UCSD-AML1 (cell line): ENCODE measurements around the gene CAPG.

ENCODE experiments used
- DNase-seq: peaks from one replicate; lab custom pipeline; 2025; ENCODE audit not compliant: unreplicated experiment; lab: John Stamatoyannopoulos, UW

The CAPG gene

DNA sequence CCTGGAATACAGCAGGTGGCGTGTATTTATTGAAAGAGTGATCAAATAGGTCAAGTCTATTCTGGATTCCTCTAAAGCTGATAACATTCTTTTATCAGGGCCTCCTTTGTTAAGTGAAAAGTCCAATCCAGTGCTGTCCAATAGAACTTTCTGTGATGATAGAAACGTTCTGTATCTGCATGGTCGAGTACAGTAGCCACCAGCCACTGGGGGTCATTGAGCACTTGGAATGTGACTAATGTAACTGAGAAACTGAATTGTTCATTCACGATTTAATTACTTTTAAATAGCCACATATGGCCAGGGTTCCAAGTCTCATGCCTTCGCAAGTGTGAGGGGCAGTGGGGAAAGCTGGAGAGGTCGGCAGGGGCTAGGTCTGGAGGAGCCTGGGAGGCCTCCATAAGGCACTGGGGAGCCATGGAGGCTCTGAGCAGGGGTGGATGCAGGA lies 28.9 kb upstream of the CAPG start:
- no peak for DNase-seq

DNA sequence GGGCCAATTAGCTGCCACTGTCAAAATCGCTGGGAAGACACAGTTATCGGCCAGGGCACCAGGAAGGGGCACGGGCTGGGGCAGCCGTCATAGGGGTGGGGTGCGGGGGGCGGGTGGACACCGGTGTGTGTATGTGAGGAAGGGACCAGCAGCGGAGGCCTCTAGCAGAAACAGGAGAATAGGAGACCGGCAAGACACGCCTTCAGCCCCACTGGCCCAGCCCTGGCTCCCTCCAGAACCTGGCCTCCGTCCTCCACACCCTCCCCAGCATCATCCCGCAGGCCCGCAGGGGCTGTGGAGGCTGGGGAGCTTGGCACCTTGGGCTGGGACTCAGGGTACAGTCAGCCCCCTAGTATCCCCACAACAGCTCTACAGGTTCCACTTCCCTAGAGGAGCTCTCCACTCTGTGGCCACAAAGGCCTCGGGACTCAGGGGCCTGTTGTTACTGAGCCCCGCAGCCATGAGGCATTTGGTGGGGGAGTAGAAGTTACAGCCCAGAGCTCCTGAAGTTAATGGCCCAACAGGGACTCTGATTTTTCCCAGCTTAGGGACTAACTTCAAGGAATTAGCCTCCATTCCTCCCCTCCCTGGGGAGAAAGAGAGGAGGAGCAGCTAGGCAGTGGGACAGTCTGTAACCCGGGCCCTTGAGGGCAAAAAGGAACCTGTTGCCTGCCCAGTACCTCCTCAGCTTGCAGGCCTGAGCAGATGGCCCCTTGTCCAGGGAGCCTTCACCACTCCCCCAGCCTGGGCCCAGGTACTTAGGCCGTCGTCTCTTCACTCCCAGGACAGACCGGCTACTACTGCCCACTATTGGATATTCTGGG lies 28.2 kb upstream of the CAPG start:
- DNase-seq, result no peak

DNA sequence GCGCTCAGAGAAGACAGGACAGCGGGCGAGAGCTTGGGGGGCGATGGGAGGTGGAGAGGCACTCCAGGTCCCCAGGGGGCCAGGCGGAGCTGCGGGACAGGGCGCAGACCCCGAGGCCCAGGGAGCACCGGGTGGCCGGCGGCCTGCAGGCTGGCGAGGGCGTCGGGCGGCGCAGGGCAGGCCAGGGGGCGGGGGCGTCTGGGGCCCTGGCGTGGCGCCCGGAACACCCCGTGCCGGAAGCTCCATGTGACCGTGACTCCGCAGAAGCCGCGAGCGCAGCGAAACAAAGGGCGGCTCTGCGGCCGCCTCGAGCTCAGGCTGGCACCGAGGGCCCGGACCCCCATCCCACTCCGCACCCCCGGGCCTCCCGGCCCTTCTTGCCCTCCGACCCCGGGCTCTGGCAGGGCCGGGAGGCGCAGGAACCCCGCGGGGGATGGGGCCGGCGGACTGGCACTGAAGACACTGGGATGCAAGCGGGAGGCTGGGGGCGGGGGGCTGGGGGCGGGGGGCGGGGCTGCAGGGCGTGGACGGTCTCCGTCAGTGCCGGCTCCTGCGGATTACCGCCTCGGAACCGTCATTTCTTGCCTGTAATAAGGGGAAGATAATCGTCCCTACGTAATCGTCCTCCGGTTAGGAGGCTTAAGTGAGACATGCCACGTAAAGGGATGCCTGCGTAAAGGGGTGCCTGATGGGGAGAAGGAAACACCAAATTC lies 27.5 kb upstream of the CAPG start:
- DNase-seq, result no peak

DNA sequence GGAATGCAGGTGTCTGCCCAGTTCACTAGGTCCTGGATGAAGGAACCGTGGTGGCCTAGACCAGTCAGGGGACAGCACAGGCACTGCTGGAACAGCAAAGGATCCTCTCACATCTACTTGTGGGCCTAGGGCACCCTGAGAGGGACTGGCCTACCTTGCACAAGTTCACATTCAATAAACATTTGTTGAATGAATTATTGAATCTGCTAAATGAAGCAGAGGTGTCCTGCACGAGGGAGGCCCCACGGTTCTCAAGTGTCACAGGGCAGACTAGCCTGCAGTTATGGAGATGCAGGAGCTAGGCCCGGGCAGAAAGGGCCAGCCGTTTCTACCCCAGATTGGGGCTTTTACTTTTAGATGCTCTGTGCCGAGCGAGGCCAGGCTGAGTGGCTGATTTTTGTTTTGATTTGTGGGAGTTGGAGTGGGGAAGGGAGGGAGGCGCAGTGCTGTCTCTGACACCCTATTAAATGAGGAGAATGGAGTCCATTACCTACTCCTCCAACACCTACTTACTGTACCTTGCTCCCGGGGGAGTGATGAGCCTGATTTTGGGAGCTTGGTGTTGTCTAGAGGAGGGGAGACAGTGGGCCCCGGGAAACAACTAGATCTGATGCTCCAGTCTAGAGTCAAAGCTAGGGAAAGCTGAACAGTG lies 26.8 kb upstream of the CAPG start:
- DNase-seq, result no peak

DNA sequence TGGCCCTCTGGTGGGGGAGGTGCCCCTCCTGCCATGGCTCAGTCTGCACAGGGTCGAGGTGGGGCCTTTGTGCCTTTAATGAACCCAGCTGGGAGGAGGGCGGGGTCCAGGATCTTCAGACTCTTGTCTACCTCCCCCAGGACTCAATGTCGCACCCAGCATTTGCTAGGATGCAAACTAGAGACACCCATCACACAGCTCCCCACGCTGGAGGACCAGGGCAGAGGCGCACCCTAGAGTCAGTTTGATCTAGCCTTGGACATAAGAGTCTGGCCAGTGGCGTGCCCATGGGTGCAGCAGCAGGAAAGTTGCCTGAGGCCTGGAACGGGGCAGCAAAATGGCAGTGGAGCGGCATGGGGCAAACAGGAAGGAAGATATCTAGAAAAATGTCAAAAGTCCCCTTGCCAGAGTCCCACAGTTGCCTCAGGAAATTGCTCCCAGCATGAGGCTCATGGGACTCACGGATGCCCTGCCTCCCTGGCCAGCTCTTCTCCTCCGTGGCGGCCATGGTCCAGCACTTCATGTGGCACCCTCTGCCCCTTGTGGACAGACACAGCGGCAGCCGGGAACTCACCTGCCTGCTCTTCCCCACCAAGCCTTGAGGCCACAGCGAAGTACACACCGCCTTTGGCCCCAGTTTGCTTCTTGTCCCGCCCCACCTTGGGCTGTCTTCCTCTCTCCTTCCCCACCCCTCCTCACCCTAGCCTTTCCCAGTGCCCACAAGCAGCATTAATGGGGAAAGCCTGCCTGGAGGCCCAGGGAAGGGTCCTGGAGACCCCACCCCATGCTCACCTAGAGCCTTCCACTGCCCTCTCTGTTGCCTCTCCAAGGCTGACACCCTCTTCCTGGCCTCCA lies 26.0 kb upstream of the CAPG start:
- DNase-seq, result no peak

DNA sequence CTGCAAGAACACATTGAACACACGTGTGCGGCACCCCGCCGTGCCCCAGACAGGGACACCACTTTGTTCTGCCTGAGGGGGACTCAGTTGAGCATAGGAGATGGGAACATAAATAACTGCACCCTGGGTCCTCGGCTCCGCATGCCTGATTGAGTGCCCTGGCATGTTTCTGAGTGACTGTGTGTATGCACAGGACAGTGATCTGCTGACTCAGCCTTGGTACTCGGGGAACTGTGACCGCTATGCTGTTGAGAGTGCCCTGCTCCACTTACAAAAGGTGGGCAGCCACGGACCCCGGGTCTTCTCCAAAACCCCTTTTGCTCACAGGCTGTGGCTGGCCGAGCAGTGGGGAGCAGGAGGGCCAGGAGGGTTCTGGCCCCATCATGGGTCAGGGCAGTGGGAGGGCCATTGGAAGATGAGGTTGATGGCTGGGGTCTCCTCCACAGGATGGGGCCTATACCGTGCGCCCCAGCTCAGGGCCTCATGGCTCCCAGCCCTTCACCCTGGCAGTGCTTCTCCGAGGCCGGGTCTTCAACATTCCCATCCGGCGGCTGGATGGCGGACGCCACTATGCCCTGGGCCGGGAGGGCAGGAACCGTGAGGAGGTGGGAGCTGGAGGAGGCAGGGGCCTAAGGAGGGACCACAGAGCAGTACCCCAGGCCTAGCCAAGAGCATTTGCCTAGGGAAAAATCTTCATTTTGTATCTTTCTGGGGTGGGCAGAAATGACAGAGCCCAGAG lies 25.2 kb upstream of the CAPG start:
- DNase-seq, result no peak

DNA sequence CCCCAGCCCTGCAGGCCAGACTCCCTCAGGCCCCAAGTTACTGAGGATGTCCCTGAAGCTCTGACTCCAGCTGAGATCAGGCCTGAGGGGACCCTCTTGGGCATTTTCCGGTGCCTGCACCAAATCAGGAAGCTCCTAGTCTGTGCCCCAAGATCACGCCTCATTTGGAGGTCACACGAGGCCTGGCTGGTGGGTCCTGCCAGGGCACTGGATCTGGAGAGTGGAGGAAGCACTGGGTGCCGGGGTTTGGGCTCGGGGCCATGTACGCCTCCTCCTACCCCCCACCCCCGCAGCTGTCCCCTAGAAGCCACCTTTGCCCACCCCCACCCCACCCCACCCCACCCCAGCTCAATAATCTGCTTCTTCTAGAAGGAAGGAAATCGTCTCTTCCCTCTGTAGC lies 24.5 kb upstream of the CAPG start:
- no peak for DNase-seq

DNA sequence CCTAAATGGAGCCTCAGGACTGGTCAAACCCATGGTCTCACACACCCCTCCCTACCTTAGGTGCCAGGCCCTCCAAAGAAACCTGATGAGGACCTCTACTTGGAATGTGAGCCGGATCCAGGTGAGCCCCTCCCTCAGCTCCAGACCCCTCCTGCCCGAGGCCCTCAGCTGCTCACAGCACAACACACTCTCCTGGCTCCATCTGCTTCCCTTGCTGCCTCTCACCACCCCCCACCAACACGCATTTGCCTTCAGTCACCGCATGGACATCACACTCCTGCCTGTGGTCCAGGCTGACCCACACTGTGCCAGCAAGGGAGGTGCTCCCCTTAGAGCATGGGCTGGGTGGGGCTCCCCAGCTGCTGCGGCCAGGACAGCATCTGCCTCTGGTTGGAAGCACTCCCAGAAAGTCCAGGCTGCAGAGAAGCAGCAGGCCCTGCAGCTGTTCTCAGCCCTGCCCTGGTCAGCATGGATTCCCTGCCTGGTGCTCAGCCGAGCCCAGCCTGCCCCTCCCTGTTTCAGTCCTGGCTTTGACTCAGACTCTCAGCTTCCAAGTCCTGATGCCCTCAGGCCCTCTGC lies 23.4 kb upstream of the CAPG start:
- no peak for DNase-seq

DNA sequence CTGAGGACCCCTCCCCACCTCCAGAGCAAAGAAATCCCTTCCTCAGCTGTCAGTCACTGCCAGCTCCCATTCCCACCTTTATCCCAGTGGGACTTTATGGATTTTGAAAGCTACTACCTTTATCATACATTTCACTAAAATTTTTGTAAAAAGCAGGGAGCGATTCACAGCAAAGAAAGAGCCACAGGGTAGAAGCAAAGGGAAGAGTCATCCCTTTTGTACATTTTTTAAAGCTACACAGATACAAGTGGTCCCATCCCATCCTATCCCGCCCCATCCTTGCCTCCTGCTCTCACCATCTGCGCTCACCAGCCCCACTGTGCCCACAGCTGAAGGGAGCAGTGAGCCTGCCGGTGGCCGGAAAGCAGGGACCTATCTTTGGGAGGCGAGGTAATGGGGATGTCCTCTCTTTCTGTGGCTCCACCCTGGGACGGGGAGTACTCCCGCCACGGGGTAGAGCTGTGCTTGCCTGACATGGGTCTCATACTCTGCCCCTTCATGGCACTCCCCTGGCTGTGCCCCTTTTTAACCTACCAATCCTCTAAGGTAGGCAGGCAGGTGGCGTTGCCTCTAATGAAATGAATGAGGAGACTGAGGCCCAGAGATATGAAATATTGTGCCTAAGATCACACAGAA lies 21.5 kb upstream of the CAPG start:
- DNase-seq, result no peak

DNA sequence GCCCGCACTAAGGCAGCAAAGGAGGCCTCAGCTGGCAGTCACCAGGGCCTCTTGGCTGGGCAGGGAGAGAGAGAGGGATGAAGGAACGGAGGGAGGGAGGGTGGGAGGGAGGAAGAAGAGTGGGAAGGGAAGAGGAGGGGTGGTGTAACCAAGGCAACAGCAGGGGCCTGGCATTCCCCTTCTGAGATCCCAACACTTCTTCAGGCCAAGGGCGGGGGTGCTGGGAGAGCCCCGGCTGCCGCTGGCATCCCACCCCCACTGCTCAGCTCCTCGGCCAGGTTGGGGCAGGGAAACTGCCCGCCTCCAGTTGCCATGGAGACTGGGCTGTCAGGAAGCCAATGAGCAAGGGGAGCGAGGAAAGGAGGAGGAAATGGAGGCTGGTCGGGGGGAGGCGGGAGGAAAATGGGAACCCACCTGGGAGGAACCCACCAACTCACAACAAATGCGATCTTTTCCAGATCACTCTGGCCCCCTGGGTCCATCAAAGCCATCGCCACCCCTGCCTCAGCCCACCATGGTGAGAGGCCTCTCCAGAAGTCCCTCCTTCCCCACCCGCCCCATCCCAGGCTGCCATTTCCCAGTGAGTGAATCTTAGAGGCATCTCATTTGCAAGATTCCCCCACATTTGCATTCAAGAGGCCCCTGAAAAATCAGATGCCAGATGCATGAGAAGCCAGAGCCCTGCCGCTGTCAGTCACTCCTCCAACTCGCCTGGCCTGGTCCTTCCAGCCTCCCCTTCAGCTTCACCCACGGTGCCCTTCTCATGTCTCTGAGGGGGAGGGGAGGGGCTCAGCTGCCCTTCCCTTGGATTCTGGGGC lies 20.8 kb upstream of the CAPG start:
- DNase-seq, result no peak

DNA sequence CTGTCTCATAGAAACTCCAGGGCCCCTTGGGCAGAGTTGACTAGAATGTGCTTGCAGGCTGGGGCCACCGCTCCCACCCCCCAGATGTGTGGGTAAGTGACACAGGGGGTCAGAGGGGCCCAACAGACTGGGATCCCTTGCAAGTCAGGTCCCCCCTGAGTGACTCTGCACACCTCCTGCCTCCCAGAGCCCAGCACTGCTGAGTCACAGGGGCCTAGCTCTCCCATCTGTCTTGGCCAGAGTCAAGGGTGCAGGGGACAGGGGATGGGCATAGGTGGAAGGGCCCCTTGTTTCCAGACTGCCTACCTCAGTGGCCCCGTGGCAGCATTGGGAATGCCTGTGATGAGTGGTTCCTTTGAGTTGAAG lies 19.7 kb upstream of the CAPG start:
- DNase-seq, result no peak

DNA sequence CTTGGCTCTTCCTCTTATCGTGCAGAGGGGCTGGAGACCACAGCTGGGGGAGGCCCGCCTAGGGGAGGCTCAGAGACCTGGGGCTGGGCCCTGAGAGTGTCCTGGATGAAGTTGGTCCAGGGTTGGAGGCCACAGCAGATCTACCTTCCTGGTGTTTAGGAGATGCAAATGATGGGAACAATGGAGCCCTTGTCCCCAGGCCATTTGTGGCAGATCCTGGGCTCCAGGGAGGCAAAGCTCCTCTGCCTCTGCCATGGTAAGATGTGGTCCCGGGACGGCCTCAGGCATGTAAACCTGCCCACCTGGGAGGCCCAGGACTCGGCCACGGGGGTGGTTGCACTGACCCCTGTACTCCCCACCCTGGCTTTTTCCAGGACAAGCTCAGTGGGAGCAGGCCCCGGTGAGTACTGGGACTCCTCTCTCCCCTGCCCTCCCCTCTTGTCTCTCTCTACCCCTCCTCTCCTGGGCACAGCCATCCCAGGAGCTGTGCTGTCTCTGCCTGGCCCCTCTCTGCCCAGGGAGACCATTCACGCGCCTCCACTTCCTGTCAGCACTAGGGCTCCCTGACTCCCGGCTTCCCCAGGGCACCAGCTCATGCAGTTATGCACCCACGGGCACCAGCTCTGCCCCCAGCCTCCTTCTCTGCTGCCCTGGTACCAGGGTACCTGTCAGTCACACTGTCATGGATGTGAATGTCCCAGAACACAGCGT lies 19.2 kb upstream of the CAPG start:
- DNase-seq, result no peak

DNA sequence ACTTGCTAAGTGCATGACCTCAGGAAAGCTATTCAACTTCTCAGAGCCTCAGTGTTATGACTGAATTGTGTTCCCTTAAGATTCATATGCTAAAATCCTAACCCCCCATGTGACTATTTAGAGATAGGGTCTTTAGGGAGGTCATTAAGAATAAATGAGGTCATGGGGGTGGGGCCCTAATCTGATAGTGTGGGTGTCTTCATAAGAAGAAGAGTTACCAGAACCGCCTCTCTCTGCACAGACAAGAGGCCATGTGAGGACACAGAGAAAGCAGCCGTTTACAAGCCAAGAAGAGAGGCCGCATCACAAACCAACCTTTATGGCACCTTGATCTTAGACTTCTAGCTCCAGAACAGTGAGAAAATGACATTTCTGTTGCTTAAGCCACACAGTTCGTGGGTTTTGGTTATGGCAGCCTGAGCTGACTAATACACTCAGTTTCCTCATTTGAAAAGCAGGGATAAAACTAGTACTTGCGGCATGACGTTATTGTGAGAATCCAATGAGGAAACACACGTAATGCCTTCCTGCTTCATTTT lies 18.2 kb upstream of the CAPG start:
- DNase-seq, result no peak

DNA sequence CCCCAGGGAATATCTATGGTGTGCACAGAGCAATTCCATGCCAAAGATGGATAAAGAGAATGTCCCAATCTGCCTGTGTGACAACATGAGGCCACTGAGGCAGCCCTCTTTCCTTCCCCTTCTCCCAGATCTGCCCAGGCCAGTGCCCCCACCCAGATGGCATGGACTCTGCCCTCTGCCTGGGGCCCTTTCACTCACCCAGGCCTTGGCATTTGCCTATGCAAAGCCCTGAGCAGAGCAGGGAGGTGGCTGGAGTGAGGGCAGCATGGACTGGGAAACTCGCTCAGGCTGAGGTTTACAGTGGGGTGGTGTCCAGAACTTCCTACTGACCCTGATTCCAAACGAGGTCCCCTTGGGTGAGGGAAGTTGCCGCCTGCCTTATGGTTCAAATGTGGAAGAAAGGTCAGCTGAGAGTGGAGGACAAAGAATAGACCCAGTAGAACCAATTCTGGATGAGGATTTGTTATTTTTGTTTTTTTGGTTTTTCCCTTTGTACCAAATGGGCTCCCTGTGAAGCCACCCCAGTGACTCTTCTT lies 17.2 kb upstream of the CAPG start:
- DNase-seq, result no peak

DNA sequence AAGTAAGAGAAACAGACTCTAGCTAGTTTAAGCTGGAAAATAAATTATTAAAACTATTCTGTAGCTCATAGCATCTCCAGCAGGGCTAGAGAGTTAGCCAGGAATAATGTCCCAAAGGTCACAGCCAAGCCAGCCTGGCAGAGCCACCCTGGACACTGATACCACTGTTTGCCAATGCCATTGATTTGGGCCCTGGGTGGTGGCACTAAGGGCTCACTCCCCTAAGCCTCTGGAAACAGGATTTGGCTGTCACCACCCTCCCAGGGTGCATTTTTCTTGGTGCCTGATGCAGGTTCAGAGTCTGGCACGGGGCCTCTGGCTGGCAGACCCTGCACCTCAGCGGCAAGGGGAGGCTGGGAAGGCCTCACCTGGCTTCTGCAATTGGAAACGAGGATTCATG lies 15.4 kb upstream of the CAPG start:
- DNase-seq, result no peak

DNA sequence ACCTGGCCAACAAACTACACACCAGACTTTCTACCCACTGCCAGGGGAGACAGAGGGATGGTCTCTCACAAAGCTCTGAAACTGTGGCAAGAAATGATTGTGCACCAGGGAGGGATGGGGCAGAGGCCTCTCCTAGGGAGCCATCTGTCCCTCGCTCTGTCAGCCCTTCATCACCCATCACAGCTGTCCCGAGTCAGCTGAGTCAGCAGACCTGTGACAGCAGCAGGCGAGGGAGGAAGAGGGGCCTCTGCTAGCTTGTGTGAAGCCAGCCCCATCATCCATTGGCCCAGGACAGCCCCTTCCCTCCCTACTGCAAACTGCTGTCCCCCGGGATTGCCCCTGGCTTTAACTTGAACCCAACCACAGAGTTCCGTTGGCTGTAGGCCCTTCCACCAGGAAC lies 13.4 kb upstream of the CAPG start:
- DNase-seq, result no peak

DNA sequence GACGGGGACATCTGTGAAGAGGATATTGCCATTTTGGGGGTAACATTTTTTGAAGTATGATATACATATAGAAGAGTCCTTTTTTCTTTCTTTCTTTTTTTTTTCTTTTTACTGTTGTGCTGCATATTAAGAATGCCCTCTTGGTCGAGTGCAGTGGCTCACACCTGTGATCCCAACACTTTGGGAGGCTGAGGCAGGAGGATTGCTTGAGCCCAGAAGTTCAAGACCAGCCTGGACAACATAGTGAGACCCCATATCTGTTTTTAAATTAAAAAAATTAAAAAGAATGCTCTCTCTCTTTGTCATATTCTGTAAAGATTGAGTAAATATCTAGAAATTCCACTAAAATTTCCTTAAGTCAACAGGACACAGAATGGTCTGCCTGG lies 11.9 kb upstream of the CAPG start:
- no peak for DNase-seq
